Measurements from ENCODE around the gene TFAP2A.

DNA sequence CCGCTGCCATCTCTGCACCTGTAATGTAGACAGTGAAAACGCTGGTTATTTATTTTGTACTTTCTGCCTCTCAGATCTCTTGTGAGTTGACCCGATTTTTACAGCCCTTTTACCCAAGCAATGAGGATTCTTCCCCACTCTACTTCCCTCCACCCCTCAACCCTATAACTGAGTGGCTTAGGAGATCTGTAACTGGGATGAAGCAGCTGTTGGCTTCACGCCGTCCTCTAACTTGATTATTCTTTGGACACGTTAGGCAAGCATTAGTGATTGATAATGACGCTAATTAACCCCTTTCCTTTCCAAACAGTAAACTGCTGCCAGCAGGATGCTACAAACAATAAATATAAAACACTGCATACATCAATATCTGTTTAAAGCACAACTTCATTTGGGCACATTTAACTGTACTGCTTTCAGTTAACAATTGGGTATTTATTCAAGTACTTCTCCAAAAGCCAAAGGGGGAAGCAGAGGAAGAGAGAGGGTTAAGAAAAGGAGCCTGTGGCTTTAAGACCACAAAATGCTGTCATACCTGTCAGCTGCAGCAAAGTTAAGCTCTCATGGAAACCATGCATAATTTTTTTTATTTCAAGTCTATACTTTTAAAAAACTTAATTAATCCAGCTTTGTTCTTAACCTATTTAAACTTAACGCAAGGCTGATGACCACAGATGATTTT, 21.2 kb downstream of the TFAP2A start:
- TF ChIP-seq, protein P1, sequence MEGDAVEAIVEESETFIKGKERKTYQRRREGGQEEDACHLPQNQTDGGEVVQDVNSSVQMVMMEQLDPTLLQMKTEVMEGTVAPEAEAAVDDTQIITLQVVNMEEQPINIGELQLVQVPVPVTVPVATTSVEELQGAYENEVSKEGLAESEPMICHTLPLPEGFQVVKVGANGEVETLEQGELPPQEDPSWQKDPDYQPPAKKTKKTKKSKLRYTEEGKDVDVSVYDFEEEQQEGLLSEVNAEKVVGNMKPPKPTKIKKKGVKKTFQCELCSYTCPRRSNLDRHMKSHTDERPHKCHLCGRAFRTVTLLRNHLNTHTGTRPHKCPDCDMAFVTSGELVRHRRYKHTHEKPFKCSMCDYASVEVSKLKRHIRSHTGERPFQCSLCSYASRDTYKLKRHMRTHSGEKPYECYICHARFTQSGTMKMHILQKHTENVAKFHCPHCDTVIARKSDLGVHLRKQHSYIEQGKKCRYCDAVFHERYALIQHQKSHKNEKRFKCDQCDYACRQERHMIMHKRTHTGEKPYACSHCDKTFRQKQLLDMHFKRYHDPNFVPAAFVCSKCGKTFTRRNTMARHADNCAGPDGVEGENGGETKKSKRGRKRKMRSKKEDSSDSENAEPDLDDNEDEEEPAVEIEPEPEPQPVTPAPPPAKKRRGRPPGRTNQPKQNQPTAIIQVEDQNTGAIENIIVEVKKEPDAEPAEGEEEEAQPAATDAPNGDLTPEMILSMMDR (IDR thresholded peaks at IDR 0.05): no peak
- TF ChIP-seq POLR2A (IDR thresholded peaks at IDR 0.05): no peak
